ENCODE data around the gene CCDC12. TPM values are rescaled to one million over a fixed set of nuclear protein-coding genes. Genes with fewer than 3 reads are reported as not detected.

Gene CCDC12
- total RNA-seq, 6 experiments from 2014 or later: 14.6 to 24.2 (median 17.0) TPM

DNA sequence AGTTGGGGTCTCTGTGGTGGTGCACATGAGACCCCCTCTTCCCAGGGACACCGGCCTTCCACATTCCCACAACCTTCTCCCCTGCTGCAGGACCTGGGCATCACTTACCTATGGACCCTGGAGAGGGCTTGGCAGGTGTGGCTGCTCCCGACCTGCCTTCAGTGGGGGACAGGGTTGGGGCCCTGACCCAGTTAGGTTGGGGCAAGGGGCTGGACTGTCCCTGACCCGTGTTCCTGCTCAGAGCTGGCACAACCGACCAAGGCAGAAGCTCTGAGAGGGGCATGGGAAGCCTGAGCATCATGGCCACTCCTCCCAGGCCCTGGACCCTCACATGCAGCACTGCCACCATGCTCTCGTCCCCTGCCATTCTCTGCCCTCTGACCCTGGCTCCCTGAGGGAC lies 9.0 kb upstream of the CCDC12 start:
- ATAC-seq: no peak
- intact Hi-C loops (cut with DNase I): no loop called here
- no peaks in the 10 kb centered on the region for H3K4me1 ChIP-seq
- no peaks in the 10 kb centered on the region for H3K9me3 ChIP-seq
- no peak overlapping the region for H3K4me3 ChIP-seq
- TF ChIP-seq, protein P1, sequence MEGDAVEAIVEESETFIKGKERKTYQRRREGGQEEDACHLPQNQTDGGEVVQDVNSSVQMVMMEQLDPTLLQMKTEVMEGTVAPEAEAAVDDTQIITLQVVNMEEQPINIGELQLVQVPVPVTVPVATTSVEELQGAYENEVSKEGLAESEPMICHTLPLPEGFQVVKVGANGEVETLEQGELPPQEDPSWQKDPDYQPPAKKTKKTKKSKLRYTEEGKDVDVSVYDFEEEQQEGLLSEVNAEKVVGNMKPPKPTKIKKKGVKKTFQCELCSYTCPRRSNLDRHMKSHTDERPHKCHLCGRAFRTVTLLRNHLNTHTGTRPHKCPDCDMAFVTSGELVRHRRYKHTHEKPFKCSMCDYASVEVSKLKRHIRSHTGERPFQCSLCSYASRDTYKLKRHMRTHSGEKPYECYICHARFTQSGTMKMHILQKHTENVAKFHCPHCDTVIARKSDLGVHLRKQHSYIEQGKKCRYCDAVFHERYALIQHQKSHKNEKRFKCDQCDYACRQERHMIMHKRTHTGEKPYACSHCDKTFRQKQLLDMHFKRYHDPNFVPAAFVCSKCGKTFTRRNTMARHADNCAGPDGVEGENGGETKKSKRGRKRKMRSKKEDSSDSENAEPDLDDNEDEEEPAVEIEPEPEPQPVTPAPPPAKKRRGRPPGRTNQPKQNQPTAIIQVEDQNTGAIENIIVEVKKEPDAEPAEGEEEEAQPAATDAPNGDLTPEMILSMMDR (IDR thresholded peaks at IDR 0.05): no peak
- TF ChIP-seq POLR2A (IDR thresholded peaks at IDR 0.05): no peak
- no CpG with 5 or more reads among the region's 5 CpGs for WGBS (ENCODE audit: insufficient coverage, low coverage, low lambda C conversion rate, missing lambda C conversion rate)
- H3K27me3 ChIP-seq: no peaks in the 10 kb centered on the region
- H3K27ac ChIP-seq: no peak overlapping the region
- DNase-seq: peak in 1 of 3 donors; percentile 40
- H3K36me3 ChIP-seq: no peaks in the 10 kb centered on the region

DNA sequence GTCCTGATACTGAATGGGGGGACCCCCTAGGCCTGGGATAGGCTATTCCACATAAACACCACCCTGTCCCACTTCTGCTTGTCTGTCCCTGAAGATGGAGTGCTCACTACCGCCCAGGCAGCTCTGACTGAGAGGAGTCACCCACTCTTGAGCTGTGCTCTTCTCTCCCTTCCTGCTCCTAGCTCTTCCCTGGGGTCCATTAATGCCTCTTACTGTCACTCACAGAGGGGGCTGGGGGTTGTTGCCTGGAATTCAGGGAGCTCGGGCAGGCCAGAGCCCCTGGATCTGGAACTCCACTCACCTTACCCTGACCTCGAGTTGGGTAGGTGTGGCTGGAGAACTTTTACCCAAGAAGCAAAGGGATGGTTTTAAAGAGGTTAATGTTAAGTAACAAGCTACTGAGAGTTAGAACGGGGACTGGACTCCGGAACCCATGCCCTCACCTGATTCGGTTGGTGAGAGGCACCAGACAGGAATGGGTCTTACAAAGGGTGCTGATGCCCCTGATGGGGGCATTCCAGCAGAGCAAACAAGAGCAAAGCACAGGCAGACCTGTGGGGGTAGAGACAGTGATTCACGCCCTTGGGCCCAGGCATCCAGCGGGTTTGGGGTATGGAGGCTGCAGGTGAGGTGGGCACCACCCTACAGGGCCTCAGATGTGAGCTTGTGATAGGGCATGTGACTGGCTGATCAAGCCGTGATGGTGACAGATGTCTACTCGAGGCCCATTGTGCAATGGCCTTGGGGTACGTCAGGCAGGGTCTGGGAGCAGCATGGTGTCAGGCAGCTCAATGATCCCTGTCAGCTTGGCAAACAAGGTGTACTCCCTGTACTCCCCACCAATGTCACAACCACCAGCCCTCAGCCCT lies 8.3 kb upstream of the CCDC12 start:
- no peak for ATAC-seq
- no peak for TF ChIP-seq POLR2A (IDR thresholded peaks at IDR 0.05)
- TF ChIP-seq, protein P1 (IDR thresholded peaks at IDR 0.05): no peak
- WGBS (ENCODE audit: insufficient coverage, low coverage, low lambda C conversion rate, missing lambda C conversion rate): 92% methylated on average over 2 of the region's 11 CpGs
- intact Hi-C loops (cut with DNase I): no loop called here
- Histone ChIP-seq H3K9me3 (no peaks in the 10 kb centered on the region), H3K4me3 (no peak overlapping the region), H3K4me1 (no peaks in the 10 kb centered on the region), H3K36me3 (no peaks in the 10 kb centered on the region), H3K27me3 (no peaks in the 10 kb centered on the region), H3K27ac (no peak overlapping the region)
- peak in 1 of 3 donors; percentile 19 for DNase-seq

DNA sequence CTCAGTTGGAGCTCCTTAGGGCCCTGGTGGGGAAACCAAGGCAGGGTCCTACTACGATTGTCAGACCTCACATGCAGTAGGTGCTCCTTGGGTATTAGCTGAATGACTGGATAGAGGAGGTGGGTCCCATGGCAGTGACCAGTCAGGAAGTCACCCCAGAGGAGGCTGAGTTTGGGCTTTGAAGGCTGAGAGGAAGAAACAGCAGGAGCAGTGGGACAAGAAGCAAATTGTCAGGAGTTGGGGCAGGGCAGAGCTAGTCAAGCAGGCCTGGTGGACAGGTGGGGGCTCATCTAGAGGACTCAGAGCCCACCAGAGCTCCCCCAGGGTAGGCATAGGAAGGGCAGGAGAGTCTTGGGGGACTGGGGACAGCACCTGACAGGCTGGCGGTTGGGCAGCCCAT lies 6.0 kb upstream of the CCDC12 start:
- H3K9me3 ChIP-seq: no peaks in the 10 kb centered on the region
- H3K27ac ChIP-seq: no peak overlapping the region
- DNase-seq: peak in 2 of 3 donors; percentile 10 to 34
- no peaks in the 10 kb centered on the region for H3K36me3 ChIP-seq
- TF ChIP-seq, protein P1 (IDR thresholded peaks at IDR 0.05): no peak
- no peak for TF ChIP-seq POLR2A (IDR thresholded peaks at IDR 0.05)
- no peak overlapping the region for H3K4me3 ChIP-seq
- H3K27me3 ChIP-seq: no peaks in the 10 kb centered on the region
- intact Hi-C loops (cut with DNase I): no loop called here
- ATAC-seq: no peak
- H3K4me1 ChIP-seq: peaks cover 0 to 6% (median 0%) of the 10 kb centered on the region in 4 donors
- WGBS (ENCODE audit: insufficient coverage, low coverage, low lambda C conversion rate, missing lambda C conversion rate): 71% methylated on average over 1 of the region's 2 CpGs

DNA sequence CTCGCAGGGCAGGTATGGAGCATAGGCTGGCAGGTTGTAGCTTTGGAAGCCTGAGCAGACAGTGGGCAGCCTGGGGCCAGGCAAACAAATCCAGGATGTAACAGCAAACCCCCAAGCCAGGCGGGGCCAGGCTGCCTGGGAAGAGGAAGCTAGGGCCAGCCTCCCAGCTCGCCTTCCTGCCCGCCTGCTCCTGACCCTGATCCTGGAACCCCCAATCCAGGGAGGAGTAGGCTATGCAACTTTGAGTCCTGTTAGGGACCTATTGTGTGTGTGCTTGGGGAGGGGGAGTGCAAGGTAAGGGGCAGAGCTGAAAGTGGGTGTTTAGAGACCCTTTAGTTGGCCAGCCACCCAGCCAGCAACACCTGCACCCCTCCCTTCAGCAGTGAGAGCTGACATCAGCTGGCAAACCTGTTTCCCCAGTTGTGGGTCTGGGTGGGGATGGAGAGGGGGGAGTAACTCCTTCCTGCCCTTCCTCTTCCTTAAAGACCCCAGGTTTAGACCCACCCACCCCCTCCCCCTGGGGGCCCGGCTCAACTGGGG lies 5.5 kb upstream of the CCDC12 start:
- 0% methylated on average over 1 of the region's 5 CpGs for WGBS (ENCODE audit: insufficient coverage, low coverage, low lambda C conversion rate, missing lambda C conversion rate)
- Histone ChIP-seq H3K36me3 (no peaks in the 10 kb centered on the region), H3K4me1 (peaks cover 0 to 9% (median 0%) of the 10 kb centered on the region in 4 donors), H3K9me3 (no peaks in the 10 kb centered on the region), H3K27ac (peak overlapping the region in 2 of 3 donors; percentile 55 to 65), H3K4me3 (no peak overlapping the region), H3K27me3 (no peaks in the 10 kb centered on the region)
- ATAC-seq: peak in 1 of 4 donors; percentile 6
- intact Hi-C loops (cut with DNase I): no loop called here
- TF ChIP-seq, protein P1 (IDR thresholded peaks at IDR 0.05): no peak
- DNase-seq: peak in 2 of 3 donors; percentile 42 to 63
